Muscle of back (tissue), 13 donors: ENCODE measurements around the gene ZDHHC18. TPM values are rescaled to one million over a fixed set of nuclear protein-coding genes. Genes with fewer than 3 reads are reported as not detected.
A peak's percentile ranks its signal among the peaks of the same experiment; 100 is the strongest.

Experiments used
- DNase-seq, 3 donors: peaks; one replicate each; pipeline versions ENCODE4 v3.0.0 to v3.0.0-alpha.2; 2013
- long read RNA-seq, 9 donors: transcript quantifications; one replicate each; lab custom pipeline, GENCODE V29; 2026
- polyA plus RNA-seq, 10 donors: library from polyadenylated mRNA; unstranded; fragments of 120-200 nt; gene quantifications; one replicate each; pipeline ENCODE4 v1.2.1, GENCODE V29; 2013; ENCODE audit not compliant: insufficient read length in 10 of 10

The ZDHHC18 gene, protein sequence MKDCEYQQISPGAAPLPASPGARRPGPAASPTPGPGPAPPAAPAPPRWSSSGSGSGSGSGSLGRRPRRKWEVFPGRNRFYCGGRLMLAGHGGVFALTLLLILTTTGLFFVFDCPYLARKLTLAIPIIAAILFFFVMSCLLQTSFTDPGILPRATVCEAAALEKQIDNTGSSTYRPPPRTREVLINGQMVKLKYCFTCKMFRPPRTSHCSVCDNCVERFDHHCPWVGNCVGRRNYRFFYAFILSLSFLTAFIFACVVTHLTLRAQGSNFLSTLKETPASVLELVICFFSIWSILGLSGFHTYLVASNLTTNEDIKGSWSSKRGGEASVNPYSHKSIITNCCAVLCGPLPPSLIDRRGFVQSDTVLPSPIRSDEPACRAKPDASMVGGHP
- polyA plus RNA-seq: 10 to 100 TPM; 14.5 to 19.7 (median 16.7) TPM
- long read RNA-seq, donor 1, full-length matches to known transcripts: 4 of 4 reads
- long read RNA-seq, donor 1, partial matches to known transcripts: 0 of 4 reads
- long read RNA-seq, donor 1, other reads (novel, unspliced or antisense): 0 of 4 reads
- long read RNA-seq, donor 2, full-length matches to known transcripts: 4 of 4 reads
- long read RNA-seq, donor 2, partial matches to known transcripts: 0 of 4 reads
- long read RNA-seq, donor 2, other reads (novel, unspliced or antisense): 0 of 4 reads
- long read RNA-seq, donor 3: 0 reads
- long read RNA-seq, donor 4: 0 reads
- long read RNA-seq, donor 5, full-length matches to known transcripts: 2 of 20 reads
- long read RNA-seq, donor 5, partial matches to known transcripts: 18 of 20 reads
- long read RNA-seq, donor 5, other reads (novel, unspliced or antisense): 0 of 20 reads
- long read RNA-seq, donor 6, full-length matches to known transcripts: 3 of 3 reads
- long read RNA-seq, donor 6, partial matches to known transcripts: 0 of 3 reads
- long read RNA-seq, donor 6, other reads (novel, unspliced or antisense): 0 of 3 reads
- long read RNA-seq, donor 7, full-length matches to known transcripts: 2 of 2 reads
- long read RNA-seq, donor 7, partial matches to known transcripts: 0 of 2 reads
- long read RNA-seq, donor 7, other reads (novel, unspliced or antisense): 0 of 2 reads
- long read RNA-seq, donor 8, full-length matches to known transcripts: 2 of 2 reads
- long read RNA-seq, donor 8, partial matches to known transcripts: 0 of 2 reads
- long read RNA-seq, donor 8, other reads (novel, unspliced or antisense): 0 of 2 reads
- long read RNA-seq, donor 9: 0 reads

DNA sequence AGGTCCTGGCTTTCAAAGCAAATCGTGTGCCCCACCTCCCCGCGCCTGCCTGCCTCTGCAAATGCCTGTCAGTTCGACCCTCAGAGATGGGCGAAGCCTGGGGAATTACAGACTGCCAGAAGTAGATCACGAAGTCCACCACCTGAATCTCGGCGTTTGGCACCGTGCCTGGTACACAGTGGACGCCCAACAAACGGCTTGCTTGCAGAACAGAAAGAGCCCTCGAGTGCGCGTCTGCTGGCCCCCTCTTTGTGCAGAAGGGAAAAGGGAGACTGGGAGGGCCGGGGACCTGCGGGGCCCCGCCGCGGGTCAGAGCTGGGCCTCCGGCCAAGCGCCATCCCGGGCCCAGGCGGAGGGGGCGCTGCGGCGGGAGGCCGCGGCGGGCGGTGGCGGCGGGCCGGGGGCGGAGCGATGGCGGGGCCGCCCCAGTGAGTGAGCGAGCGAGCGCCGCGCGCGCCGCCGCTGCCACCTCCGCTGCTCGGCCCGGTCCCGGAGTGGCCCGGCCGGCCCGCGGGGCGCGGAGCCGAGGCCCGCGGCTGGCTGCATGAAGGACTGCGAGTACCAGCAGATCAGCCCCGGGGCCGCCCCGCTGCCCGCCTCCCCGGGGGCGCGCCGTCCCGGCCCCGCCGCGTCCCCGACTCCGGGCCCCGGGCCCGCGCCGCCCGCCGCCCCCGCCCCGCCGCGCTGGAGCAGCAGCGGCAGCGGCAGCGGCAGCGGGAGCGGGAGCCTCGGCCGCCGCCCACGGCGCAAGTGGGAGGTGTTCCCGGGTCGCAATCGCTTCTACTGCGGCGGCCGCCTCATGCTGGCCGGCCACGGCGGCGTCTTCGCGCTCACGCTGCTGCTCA, at the start of gene ZDHHC18:
TSS of gene ZDHHC18 (plus strand) at position 428 of the 845 bp plus-strand sequence. CDS start at position 545, 117 bp downstream.
- DNase-seq: peak; percentile 64 to 83 (median 77)

DNA sequence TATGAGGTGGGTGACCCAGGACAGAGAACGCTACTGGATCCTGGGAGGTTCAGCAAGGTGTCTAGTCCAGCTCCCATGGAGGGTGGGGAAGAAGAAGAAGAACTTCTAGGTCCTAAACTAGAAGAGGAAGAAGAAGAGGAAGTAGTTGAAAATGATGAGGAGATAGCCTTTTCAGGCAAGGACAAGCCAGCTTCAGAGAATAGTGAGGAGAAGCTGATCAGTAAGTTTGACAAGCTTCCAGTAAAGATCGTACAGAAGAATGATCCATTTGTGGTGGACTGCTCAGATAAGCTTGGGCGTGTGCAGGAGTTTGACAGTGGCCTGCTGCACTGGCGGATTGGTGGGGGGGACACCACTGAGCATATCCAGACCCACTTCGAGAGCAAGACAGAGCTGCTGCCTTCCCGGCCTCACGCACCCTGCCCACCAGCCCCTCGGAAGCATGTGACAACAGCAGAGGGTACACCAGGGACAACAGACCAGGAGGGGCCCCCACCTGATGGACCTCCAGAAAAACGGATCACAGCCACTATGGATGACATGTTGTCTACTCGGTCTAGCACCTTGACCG, 47.3 kb upstream of the ZDHHC18 start:
- no peak for DNase-seq

DNA sequence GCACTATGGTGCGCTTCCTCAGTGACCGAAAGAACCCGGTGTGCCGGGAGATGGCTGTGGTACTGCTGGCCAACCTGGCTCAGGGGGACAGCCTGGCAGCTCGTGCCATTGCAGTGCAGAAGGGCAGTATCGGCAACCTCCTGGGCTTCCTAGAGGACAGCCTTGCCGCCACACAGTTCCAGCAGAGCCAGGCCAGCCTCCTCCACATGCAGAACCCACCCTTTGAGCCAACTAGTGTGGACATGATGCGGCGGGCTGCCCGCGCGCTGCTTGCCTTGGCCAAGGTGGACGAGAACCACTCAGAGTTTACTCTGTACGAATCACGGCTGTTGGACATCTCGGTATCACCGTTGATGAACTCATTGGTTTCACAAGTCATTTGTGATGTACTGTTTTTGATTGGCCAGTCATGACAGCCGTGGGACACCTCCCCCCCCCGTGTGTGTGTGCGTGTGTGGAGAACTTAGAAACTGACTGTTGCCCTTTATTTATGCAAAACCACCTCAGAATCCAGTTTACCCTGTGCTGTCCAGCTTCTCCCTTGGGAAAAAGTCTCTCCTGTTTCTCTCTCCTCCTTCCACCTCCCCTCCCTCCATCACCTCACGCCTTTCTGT, 46.0 kb upstream of the ZDHHC18 start:
- no peak for DNase-seq

DNA sequence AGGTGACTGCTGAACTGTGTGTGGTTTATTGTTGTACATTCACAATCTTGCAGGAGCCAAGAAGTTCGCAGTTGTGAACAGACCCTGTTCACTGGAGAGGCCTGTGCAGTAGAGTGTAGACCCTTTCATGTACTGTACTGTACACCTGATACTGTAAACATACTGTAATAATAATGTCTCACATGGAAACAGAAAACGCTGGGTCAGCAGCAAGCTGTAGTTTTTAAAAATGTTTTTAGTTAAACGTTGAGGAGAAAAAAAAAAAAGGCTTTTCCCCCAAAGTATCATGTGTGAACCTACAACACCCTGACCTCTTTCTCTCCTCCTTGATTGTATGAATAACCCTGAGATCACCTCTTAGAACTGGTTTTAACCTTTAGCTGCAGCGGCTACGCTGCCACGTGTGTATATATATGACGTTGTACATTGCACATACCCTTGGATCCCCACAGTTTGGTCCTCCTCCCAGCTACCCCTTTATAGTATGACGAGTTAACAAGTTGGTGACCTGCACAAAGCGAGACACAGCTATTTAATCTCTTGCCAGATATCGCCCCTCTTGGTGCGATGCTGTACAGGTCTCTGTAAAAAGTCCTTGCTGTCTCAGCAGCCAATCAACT, 45.2 kb upstream of the ZDHHC18 start:
- no peak for DNase-seq

DNA sequence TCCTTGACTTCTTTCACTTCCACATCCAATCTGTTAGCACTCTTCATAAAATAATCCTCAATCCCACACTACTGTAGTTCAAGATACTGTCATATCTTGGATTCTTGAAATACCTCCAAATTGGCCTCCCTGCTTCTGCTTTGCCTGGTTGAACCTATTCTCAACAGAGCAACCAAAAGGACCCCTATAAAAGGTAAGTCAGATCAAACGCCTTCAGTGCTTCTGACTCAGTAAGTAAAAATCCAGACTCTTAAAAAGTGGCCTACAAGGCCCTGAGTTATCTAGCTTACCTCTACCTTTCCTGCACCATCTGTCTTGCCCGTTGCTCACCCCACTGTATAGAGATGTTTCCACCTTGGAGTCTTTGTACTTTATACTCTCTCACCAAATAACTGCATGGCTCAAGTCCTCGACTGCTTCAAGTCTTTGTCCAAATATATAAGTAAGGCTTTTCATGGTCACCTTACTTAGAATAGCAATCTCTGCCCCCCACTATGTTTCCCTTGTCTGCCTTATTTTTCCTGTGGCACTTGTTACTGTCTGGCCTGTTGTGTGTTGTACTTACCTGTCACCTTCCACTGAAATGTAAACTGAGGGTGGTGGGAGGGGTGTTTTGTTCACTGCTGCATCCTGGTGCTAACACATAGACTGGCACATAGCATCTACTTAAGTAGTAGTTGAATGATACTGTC, 43.8 kb upstream of the ZDHHC18 start:
- DNase-seq: no peak

DNA sequence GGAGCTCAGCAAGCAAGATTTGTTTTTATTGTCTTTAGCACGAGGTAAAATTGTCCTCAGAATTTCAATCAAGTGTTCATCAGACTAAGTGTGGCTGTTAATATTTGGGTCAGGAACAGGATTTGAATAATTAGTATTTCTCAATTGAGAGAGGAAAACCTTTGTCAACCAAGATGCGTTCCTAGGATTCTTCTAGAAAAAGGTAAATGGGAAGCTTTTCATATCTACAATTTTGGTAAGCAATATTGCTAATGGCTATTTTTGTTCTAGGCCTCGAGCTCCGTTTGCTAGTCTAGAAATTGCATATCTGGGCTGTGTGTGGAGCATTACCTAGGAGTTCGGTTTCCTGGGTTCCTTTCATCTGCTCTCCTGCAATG, 42.9 kb upstream of the ZDHHC18 start:
- DNase-seq: no peak

DNA sequence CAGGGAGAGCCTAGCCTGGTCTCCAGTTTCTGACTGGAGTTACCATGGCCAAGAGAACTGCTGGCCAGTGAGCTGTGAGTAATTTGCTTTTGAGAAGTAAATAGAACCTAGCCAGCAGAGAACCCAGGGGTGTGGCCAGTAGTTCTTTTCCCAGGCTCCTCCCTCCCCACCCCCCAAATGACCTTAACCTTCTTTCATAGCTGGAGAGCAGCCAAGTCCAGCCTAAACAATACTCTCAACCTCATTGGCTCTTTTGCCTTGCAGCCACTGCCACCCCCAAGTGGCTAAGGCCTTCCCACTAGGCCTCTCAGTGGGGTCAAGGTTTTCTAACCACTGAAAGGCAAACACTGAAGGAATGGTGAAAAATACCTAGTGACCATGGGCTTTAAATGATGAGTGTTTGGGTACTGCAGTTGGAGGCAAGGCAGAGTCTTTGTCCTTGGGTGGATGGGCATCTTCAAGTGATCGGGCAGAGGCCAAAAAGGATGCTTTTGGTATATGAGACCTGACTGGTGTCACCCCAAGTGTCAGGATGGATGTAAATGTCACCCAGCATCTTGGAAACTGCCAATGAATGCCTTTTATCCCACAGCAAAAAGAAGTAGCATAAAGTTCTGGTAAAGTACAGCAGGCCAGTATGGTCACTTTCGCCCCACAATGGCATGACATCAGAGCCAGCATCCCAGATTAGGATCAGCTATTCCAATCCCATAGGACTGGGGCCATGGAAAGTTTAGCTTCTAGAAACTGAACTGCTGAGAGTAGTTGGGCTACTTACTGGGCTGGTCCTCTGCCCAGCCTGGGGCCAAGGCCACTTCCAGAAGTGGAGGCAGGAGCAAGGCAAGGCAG, 42.2 kb upstream of the ZDHHC18 start:
- DNase-seq: peak in 2 of 3 donors; percentile 12 to 42

DNA sequence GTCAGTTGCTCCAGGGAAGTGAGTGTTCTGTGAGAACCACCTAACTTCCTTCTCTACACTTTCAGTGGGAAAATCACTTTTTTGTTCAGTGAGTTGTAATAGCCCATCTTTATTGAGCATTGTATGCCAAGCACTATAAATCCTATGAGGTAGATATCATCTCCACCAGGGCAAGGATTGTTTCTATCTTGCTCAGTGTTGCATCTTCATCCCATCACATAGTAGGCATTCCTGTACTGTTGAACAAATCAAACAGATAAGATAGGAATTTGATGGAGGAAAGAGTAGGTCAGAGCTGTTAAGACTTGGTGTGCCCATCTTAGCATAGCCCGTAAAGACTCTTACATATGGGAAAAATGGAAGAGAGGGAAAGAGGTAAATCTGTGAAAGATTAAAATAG, 41.6 kb upstream of the ZDHHC18 start:
- DNase-seq: no peak

DNA sequence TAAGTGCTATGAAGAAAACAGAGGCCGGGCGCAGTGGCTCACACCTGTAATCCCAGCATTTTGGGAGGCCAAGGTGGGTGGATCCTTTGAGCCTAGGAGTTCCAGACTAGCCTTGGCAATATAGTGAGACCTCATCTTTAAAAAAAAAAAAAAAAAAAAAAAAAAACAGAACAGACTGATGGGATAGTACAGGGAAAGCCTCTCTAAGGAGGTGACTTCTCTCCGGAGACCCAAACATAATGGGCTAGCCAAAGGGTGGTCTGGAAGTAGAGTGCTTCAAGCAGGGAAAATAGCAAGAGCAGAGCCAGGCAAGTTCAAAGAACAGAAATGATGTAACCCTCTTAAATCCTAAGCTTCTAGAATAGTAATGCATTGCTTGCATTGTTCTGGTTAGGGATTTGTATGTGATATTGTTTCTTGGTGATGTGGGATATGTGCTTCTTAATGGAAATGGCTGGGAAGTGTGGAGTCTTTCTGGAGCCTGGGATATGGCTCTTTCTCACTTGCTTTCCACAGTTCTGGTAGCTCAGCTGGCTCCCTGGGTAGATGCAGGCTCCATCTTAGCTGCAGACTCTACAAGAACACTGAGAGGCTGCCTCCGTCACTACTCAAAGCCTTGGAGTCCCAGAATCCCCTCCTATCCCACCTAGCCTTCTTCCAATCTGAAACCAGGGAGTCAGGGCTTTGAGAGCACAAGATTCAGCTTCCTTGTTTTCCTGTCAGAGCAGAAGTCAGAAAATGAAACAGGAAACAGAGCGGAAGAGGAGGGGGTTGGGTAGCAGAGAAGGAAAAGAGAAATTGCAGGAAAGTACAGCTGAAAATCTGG, 40.7 kb upstream of the ZDHHC18 start:
- peak; percentile 30 to 83 (median 65) for DNase-seq

DNA sequence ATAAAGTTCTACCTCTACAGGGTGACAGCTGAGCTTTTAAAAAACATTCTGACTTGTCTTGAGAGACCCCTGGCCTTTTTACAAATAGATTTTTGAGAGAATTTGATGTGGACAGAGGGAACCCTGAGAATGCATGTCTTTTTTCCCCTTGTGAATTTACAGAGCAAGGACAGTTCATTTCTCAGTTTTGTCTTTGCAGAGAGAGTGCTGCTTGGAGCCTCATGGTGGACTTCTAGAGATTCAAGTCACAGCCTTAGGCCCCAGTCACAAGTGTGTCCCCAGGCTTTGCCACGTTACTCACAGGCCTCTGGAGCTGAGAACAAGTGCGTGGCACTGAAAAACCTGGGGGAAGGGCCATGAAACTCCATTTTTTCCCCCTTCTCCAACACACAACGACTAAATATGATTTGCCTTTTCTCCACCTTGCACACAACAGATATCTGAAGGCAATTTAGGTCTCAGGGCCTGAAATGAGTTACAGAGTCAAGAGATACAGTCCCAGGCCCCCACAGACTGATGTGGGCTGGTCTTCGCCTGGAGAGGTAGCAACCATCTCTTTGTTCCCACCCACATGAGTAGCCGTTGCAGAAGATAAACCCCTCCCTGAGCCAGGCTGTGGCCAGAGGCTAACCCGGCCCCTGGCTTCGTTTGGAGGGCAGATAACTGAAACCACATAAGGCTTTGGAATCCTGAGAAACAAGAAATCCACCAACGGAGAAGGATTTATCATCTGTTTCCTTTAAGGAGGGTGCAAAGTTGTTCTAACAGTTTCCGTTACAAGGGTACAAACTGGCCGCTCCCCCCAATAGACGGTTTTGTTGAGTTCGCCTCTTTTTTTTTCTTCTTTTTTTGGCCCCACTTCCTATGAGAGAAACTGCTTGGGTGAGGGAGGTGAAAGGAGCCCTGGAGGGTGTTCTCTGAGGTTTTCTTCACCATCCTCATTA, 39.8 kb upstream of the ZDHHC18 start:
- peak; percentile 78 to 92 (median 81) for DNase-seq

DNA sequence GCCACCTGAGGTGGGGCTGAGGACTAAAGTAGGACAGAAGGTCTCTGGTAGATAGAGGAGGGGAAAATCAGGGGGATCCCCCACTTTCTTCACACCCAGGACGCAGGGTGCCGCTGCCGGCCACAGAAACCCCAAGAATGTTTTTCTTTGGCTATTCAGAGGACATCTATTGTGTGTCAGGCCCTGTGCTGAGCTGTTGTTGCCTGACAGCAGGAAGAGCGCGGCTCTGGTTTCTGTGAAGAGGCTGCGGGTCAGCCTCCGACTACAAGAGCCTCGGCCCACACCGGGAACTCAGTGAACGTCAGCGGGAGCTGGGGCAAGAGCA, 39.1 kb upstream of the ZDHHC18 start:
- no peak for DNase-seq

DNA sequence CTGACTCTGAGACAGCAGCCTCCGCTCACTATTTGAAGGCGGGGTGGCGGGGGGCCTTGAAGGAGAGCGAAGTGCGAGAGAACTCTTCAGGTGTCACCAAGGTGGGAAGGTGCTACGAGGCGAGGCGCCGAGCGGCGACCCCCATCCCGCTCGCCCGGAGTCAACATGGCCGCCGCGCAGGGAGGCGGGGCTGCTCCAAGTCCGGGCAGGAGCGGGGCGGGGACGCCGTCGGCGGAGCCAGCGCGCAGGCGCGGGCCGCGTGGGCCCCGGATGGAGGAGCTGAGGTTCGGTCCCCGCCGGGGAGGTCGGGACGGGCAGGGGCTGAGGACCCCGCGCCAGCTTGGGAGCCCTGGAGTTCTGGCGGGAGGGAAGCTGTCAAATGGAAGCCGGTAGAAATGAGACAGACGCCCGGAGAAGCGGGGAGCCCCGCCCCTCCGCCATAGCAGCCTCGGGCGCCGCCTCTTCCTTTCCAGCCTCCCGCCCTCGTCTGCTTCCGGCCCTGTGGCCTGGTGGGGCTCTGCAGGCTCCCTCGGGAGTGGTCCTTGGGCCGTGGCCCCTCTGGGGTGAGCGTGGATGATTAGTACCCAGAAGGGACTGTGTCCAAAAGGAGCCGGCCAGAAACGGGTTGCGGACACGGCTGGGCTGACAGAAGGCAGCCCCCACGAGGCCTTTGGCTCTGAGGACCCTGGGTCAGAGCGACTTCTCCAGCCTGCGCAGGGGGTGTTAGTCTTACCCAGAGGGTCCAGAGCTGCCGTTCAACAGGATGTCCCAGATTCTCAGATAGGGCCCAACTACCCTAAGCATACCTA, 38.6 kb upstream of the ZDHHC18 start, which contains the start of gene PIGV:
TSS of gene PIGV (plus strand) at position 245 of the 809 bp plus-strand sequence. CDS start 2,866 bp downstream, outside the sequence.
- peak; percentile 89 to 98 (median 95) for DNase-seq

DNA sequence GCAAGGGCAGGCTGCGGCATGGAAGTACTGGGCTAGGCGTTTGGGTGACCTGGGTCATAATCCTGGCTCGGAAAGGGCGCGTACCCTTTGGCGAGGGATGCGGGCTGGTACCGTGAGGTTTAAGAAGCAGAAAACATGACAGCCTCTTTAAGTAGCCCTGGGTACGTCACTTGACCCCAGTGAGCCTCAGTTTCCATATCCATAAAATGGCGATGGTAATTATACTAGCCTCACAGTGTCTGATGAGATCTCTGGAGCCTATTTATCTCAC, 38.0 kb upstream of the ZDHHC18 start:
- no peak for DNase-seq

DNA sequence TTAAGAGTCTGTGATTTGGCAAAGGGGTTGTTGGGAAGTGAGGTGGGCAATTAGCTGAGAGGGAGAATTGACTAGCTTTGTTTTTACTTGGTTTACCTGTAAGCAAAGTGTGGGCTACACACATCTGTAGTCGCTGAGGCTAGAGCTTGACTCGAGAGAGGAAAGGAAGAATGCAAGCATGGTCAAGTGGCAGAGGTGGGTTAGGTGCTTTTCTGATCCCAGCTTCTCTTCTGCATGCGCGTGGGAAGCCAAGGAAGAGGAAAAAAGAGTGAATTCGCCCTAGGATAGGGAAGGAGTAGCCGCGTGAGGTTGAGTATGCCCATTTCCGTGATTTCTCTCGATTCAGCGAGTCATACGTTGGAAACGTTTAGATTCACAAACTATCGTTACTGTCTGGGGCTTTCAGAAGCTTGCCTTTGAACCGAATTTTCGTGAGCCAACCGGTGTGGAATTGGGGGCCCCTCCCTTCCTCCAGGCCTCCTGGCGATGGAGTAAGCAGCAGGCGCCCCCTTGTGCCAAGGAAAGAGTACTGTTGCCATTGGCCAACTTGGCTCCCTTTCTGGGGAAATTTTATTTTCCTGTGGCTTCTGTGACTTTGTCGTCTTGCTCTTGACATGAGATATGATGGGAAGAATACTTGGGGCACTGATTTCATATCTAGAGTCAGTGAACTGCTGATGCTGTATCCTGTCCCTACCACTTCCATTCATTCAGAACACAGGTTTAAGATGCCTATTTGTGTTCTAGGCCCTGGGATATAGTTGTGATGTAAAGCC, 37.5 kb upstream of the ZDHHC18 start:
- DNase-seq: peak; percentile 89 to 95 (median 91)

DNA sequence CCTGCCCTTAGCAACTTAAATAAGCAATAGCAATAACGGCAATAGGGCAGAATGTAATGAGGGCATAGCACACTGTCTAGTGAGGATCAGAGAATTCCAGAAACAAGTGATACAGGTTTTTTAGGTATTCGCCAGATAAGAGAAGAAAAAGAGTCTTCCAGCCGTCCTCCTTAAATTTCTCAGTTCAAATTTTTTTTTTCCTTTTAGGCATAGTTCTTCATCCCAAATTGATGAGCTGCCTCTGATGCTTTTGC, 36.9 kb upstream of the ZDHHC18 start:
- no peak for DNase-seq
